Stimulated activated CD8-positive, alpha-beta memory T cell treated with anti-CD3 and anti-CD28 coated beads, Interleukin-15, amount 100 ng/mL, for 48 hours (primary cell): Measurements from ENCODE around the gene KIF11.
A peak's percentile ranks its signal among the peaks of the same experiment; 100 is the strongest.
"Not testable (repeated sequence)": the region's sequence is repeated elsewhere in the genome, so short reads cannot be mapped to it uniquely, and the experiment has no call there.

Source experiments
- DNase-seq, 2 donors: peaks; one replicate each; pipeline ENCODE4 v3.0.0-alpha.2; 2020; ENCODE audit warnings: low read depth in 2 of 2

Gene KIF11

GRCh38 chr10:92592761-92593618 lies at the start of gene KIF11:
Gene KIF11 (plus strand): TSS chr10:92593130. CDS start chr10:92593376, 246 bp downstream.
- DNase-seq: peak; percentile 96

GRCh38 chr10:92544296-92544695 lies 48.6 kb upstream of the KIF11 start:
- DNase-seq: no peak

GRCh38 chr10:92545556-92545955 lies 47.4 kb upstream of the KIF11 start:
- DNase-seq: no peak

- DNase-seq: no peak
Observed at GRCh38 chr10:92547676-92548075, 45.3 kb upstream of the KIF11 start.

- no peak for DNase-seq
Observed at GRCh38 chr10:92550924-92551323, 42.0 kb upstream of the KIF11 start.

GRCh38 chr10:92552310-92552709 lies 40.6 kb upstream of the KIF11 start:
- DNase-seq: no peak

- DNase-seq: no peak
Observed at GRCh38 chr10:92553959-92554358, 39.0 kb upstream of the KIF11 start.

- DNase-seq: no peak
Observed at GRCh38 chr10:92559046-92559445, 33.9 kb upstream of the KIF11 start.

- no peak for DNase-seq
Observed at GRCh38 chr10:92562424-92562823, 30.5 kb upstream of the KIF11 start.

GRCh38 chr10:92567952-92568600 lies 24.9 kb upstream of the KIF11 start:
- DNase-seq: no peak

- no peak for DNase-seq
Observed at GRCh38 chr10:92569071-92569470, 23.9 kb upstream of the KIF11 start.

GRCh38 chr10:92569663-92570062 lies 23.3 kb upstream of the KIF11 start:
- DNase-seq: not testable (repeated sequence)

GRCh38 chr10:92571649-92572048 lies 21.3 kb upstream of the KIF11 start:
- no peak for DNase-seq

- no peak for DNase-seq
Observed at GRCh38 chr10:92572362-92573090, 20.4 kb upstream of the KIF11 start.

GRCh38 chr10:92573091-92573797 lies 19.7 kb upstream of the KIF11 start:
- peak in 1 of 2 donors; percentile 16 for DNase-seq

GRCh38 chr10:92573798-92574547 lies 19.0 kb upstream of the KIF11 start, which contains the start of gene IDE:
Gene IDE (minus strand): TSS chr10:92574093. CDS start chr10:92574019, 74 bp downstream.
- peak; percentile 74 to 75 for DNase-seq

- DNase-seq: no peak
Observed at GRCh38 chr10:92574548-92575261, 18.2 kb upstream of the KIF11 start.

GRCh38 chr10:92575961-92576360 lies 17.0 kb upstream of the KIF11 start:
- no peak for DNase-seq

- DNase-seq: not testable (repeated sequence)
Observed at GRCh38 chr10:92582347-92582746, 10.6 kb upstream of the KIF11 start.
